ENCODE results near the gene RALGPS1. TPM values are rescaled to one million over a fixed set of nuclear protein-coding genes. Genes with fewer than 3 reads are reported as not detected.

The RALGPS1 gene
- polyA plus RNA-seq, 1 of the 3 experiments (the other 2 are of a cell fraction): 3.9 TPM

DNA sequence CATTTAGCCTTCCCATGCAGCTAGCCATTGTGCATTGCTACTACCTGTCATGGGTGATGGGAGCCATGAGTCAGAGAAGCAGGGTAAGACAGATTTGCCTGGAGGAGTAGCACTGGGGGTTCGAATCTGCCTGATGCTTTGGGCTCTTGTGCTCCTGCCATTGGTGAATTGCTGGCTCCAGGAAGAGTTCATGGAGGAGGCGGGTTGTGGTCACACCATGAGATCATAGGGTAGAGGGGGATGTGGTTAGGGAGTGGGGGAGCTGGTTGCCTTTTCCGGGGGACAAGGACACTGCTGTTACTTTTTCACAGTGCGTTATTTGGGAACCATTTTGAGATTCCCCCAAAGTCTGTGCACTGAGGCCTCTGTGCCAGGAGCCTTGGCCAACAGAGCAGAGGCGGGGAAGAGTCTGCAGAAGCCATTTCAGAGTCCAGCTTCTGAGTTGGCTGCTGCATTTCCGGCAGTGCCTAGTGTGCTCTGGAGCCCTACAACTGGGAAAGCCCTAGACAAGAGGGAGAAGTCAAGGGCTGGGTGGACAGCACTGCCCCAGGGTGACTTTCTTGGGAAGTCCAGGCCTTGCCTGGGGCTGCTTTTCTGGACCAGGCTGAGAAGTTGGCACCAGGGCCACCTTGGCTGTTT is 201.6 kb downstream of the RALGPS1 start:
- TF ChIP-seq RCOR1 (IDR thresholded peaks at IDR 0.05; ENCODE audit: low read length) (no peak), TEAD4 (IDR thresholded peaks at IDR 0.05; ENCODE audit: borderline replicate concordance, insufficient read depth) (no peak), GATA2 (CRISPR knock-in tag; IDR thresholded peaks at IDR 0.05) (no peak), MXI1 (IDR thresholded peaks at IDR 0.05; ENCODE audit: low read depth, low read length) (no peak), JUND (IDR thresholded peaks at IDR 0.05) (no peak), EZH2phosphoT487 (IDR thresholded peaks at IDR 0.05; ENCODE audit: borderline replicate concordance, low read depth) (no peak), MEF2A (IDR thresholded peaks at IDR 0.05; ENCODE audit: borderline replicate concordance, low read depth) (no peak), FOXJ3 (CRISPR knock-in tag; IDR thresholded peaks at IDR 0.05) (no peak), NRF1 (IDR thresholded peaks at IDR 0.05; ENCODE audit: low read depth, low read length) (no peak), SIN3A (IDR thresholded peaks at IDR 0.05; ENCODE audit: borderline replicate concordance, low read depth, low read length) (no peak), ELF1 (IDR thresholded peaks at IDR 0.05) (no peak), NFIC (IDR thresholded peaks at IDR 0.05; ENCODE audit: borderline replicate concordance) (no peak), EP300 (IDR thresholded peaks at IDR 0.05; ENCODE audit: borderline replicate concordance in 1 of 2, low read depth in 1 of 2, low read length in 1 of 2) (no peak), SMC3 (IDR thresholded peaks at IDR 0.05; ENCODE audit: low read depth, low read length) (no peak)
- TF ChIP-seq, protein P1, sequence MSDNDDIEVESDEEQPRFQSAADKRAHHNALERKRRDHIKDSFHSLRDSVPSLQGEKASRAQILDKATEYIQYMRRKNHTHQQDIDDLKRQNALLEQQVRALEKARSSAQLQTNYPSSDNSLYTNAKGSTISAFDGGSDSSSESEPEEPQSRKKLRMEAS (IDR thresholded peaks at IDR 0.05; ENCODE audit: low read depth): no peak
- TF ChIP-seq, protein P2, sequence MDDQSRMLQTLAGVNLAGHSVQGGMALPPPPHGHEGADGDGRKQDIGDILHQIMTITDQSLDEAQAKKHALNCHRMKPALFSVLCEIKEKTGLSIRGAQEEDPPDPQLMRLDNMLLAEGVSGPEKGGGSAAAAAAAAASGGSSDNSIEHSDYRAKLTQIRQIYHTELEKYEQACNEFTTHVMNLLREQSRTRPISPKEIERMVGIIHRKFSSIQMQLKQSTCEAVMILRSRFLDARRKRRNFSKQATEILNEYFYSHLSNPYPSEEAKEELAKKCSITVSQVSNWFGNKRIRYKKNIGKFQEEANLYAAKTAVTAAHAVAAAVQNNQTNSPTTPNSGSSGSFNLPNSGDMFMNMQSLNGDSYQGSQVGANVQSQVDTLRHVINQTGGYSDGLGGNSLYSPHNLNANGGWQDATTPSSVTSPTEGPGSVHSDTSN (IDR thresholded peaks at IDR 0.05): no peak
- TF ChIP-seq, protein P3, sequence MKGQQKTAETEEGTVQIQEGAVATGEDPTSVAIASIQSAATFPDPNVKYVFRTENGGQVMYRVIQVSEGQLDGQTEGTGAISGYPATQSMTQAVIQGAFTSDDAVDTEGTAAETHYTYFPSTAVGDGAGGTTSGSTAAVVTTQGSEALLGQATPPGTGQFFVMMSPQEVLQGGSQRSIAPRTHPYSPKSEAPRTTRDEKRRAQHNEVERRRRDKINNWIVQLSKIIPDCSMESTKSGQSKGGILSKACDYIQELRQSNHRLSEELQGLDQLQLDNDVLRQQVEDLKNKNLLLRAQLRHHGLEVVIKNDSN (IDR thresholded peaks at IDR 0.05; ENCODE audit: borderline replicate concordance, low read depth): no peak
- TF ChIP-seq, protein P4, sequence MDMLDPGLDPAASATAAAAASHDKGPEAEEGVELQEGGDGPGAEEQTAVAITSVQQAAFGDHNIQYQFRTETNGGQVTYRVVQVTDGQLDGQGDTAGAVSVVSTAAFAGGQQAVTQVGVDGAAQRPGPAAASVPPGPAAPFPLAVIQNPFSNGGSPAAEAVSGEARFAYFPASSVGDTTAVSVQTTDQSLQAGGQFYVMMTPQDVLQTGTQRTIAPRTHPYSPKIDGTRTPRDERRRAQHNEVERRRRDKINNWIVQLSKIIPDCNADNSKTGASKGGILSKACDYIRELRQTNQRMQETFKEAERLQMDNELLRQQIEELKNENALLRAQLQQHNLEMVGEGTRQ (IDR thresholded peaks at IDR 0.05; ENCODE audit: borderline replicate concordance, low read depth, low read length): no peak
- Histone ChIP-seq H3K9me2 (no peaks in the 10 kb centered on the region), H3K27me3 (ENCODE audit: insufficient read depth) (no peaks in the 10 kb centered on the region), H3K4me2 (no peak overlapping the region), H2AFZ (ENCODE audit: low read depth) (no peak overlapping the region), H3K79me2 (ENCODE audit: insufficient read depth) (0 out of 2 replicates have a peak, but pooled peaks cover 7% of the 10 kb centered on the region), H3K27ac (ENCODE audit: low read depth in 2 of 2, low read length in 1 of 2) (no peak overlapping the region), H3K9me3 (no peaks in the 10 kb centered on the region), H3K9ac (no peak overlapping the region), H4K20me1 (ENCODE audit: insufficient read depth) (no peaks in the 10 kb centered on the region), H3K4me3 (ENCODE audit: low read depth in 2 of 2, low read length in 1 of 2) (no peak overlapping the region), H3K36me3 (replicated peaks in 1 of 2; ENCODE audit: control insufficient read depth in 1 of 2, insufficient read depth in 2 of 2, low read length in 1 of 2) (no peaks in the 10 kb centered on the region), H3F3A (replicated peaks; ENCODE audit: insufficient read depth) (no peaks in the 10 kb centered on the region), H3K4me1 (ENCODE audit: control insufficient read depth in 1 of 2, insufficient read depth in 2 of 2, low read depth in 1 of 2, low read length in 1 of 2) (peaks cover 5 to 16% of the 10 kb centered on the region in 2 experiments; a peak in 1 of 4 replicates)
- 91% methylated on average over 6 of the region's 6 CpGs for WGBS (ENCODE audit: low lambda C conversion rate)
- CTCF ChIA-PET: interaction anchor here (0.8 to 2.8 kb wide), 4 partner anchors 12 to 175 kb away, joined by 3 to 11 read pairs (median 4); no protein-coding TSS in a partner anchor
- DNase-seq: no peak
- POLR2A ChIA-PET: no interaction called here
